Stimulated activated effector memory CD8-positive, alpha-beta T cell treated with anti-CD3 and anti-CD28 coated beads, Interleukin-12 subunit alpha, Interleukin-12 subunit beta, amount 100 ng/mL, for 72 hours (primary cell): ENCODE results near the gene KLHDC3.

Experiments
- ATAC-seq: fragments of 150-1000 bp; cut with Tn5 transposase; 2 replicates; pipeline ENCODE4 v1.10.0; 2021
- DNase-seq, 2 donors: peaks; one replicate each; pipeline ENCODE4 v3.0.0; 2021 to 2022; ENCODE audit warnings: low spot score in 2 of 2
- H3K27ac Mint-ChIP-seq: one replicate; pipeline ENCODE4 v1.8.0; 2022; ENCODE audit warnings: mild to moderate bottlenecking, mixed read lengths
- H3K36me3 Mint-ChIP-seq: one replicate; pipeline ENCODE4 v1.8.0; 2022; ENCODE audit warnings: mild to moderate bottlenecking, mixed read lengths
- H3K4me1 Mint-ChIP-seq: one replicate; pipeline ENCODE4 v1.8.0; 2022; ENCODE audit warnings: mixed read lengths
- H3K4me3 Mint-ChIP-seq: one replicate; pipeline ENCODE4 v1.8.0; 2022; ENCODE audit warnings: mild to moderate bottlenecking, mixed read lengths
- H3K9me3 Mint-ChIP-seq: one replicate; pipeline ENCODE4 v1.8.0; 2022; ENCODE audit warnings: mixed read lengths

The KLHDC3 gene

GRCh38 chr6:43013843-43014433 lies at the start of gene KLHDC3, which contains the start of gene MEA1:
KLHDC3 (plus strand) TSS chr6:43014249; CDS start chr6:43017193, 2,944 bp downstream.
MEA1 (minus strand) TSS chr6:43013946; CDS start chr6:43013813, 133 bp downstream.
- H3K27ac Mint-ChIP-seq = peak within 1 kb of the TSS; percentile 98
- H3K36me3 Mint-ChIP-seq = peaks cover 84% of the 10 kb centered on the region
- ATAC-seq (peak; percentile 94), DNase-seq (peak; percentile 84 to 98)
- peaks cover 62% of the 10 kb centered on the region for H3K4me1 Mint-ChIP-seq
- H3K4me3 Mint-ChIP-seq = peak within 1 kb of the TSS; percentile 99
- H3K9me3 Mint-ChIP-seq = no peaks in the 10 kb centered on the region

- peaks cover 37% of the 10 kb centered on the region for H3K36me3 Mint-ChIP-seq
- no peak overlapping the region for H3K27ac Mint-ChIP-seq
- H3K9me3 Mint-ChIP-seq = no peaks in the 10 kb centered on the region
- H3K4me3 Mint-ChIP-seq = no peak overlapping the region
- peaks cover 8% of the 10 kb centered on the region for H3K4me1 Mint-ChIP-seq
- ATAC-seq = no peak
- DNase-seq = no peak
Observed at GRCh38 chr6:42966571-42966970, 47.5 kb upstream of the KLHDC3 start.

- Mint-ChIP-seq H3K9me3 (no peaks in the 10 kb centered on the region), H3K4me1 (peaks cover 10% of the 10 kb centered on the region), H3K36me3 (peaks cover 40% of the 10 kb centered on the region)
Observed at GRCh38 chr6:42967228-42967627, 46.8 kb upstream of the KLHDC3 start.

GRCh38 chr6:42968126-42968701 lies 45.8 kb upstream of the KLHDC3 start:
- Mint-ChIP-seq H3K36me3 (peaks cover 42% of the 10 kb centered on the region), H3K27ac (no peak overlapping the region), H3K4me3 (no peak overlapping the region), H3K9me3 (no peaks in the 10 kb centered on the region), H3K4me1 (peaks cover 10% of the 10 kb centered on the region)
- no peak for DNase-seq
- ATAC-seq = no peak

More at GRCh38 chr6:42967228-42967627, 46.8 kb upstream of the KLHDC3 start:
- ATAC-seq (no peak), DNase-seq (no peak)
- H3K4me3 Mint-ChIP-seq = no peak overlapping the region
- H3K27ac Mint-ChIP-seq = no peak overlapping the region

GRCh38 chr6:42968783-42969182 lies 45.3 kb upstream of the KLHDC3 start:
- Mint-ChIP-seq H3K9me3 (no peaks in the 10 kb centered on the region), H3K4me3 (no peak overlapping the region), H3K4me1 (peaks cover 10% of the 10 kb centered on the region), H3K27ac (no peak overlapping the region), H3K36me3 (peaks cover 42% of the 10 kb centered on the region)
- no peak for DNase-seq
- ATAC-seq = no peak

- H3K36me3 Mint-ChIP-seq = peaks cover 38% of the 10 kb centered on the region
- DNase-seq (no peak), ATAC-seq (no peak)
- no peaks in the 10 kb centered on the region for H3K9me3 Mint-ChIP-seq
- H3K4me1 Mint-ChIP-seq = peaks cover 10% of the 10 kb centered on the region
- H3K4me3 Mint-ChIP-seq = no peak overlapping the region
- no peak overlapping the region for H3K27ac Mint-ChIP-seq
Observed at GRCh38 chr6:42969431-42969830, 44.6 kb upstream of the KLHDC3 start.

- Mint-ChIP-seq H3K9me3 (no peaks in the 10 kb centered on the region), H3K4me3 (no peak overlapping the region), H3K4me1 (peaks cover 12% of the 10 kb centered on the region), H3K36me3 (peaks cover 33% of the 10 kb centered on the region), H3K27ac (no peak overlapping the region)
- no peak for ATAC-seq
- no peak for DNase-seq
Observed at GRCh38 chr6:42969934-42970333, 44.1 kb upstream of the KLHDC3 start.

- H3K9me3 Mint-ChIP-seq = no peaks in the 10 kb centered on the region
- ATAC-seq (peak; percentile 68), DNase-seq (no peak)
- peaks cover 29% of the 10 kb centered on the region for H3K36me3 Mint-ChIP-seq
- H3K4me3 Mint-ChIP-seq = no peak overlapping the region
- H3K4me1 Mint-ChIP-seq = peaks cover 15% of the 10 kb centered on the region
- peak overlapping the region; percentile 75 for H3K27ac Mint-ChIP-seq
Observed at GRCh38 chr6:42970871-42971612, 43.0 kb upstream of the KLHDC3 start.

- no peak overlapping the region for H3K4me3 Mint-ChIP-seq
- DNase-seq = no peak
Observed at GRCh38 chr6:42971746-42972327, 42.2 kb upstream of the KLHDC3 start.

GRCh38 chr6:42973926-42974325 lies 40.1 kb upstream of the KLHDC3 start:
- H3K9me3 Mint-ChIP-seq = no peaks in the 10 kb centered on the region
- no peak overlapping the region for H3K4me3 Mint-ChIP-seq
- peaks cover 36% of the 10 kb centered on the region for H3K36me3 Mint-ChIP-seq
- peaks cover 34% of the 10 kb centered on the region for H3K4me1 Mint-ChIP-seq
- no peak for ATAC-seq
- DNase-seq = no peak
- H3K27ac Mint-ChIP-seq = no peak overlapping the region

More at GRCh38 chr6:42971746-42972327, 42.2 kb upstream of the KLHDC3 start:
- peaks cover 31% of the 10 kb centered on the region for H3K36me3 Mint-ChIP-seq
- peak overlapping the region; percentile 75 for H3K27ac Mint-ChIP-seq
- ATAC-seq = no peak
- no peaks in the 10 kb centered on the region for H3K9me3 Mint-ChIP-seq
- peaks cover 22% of the 10 kb centered on the region for H3K4me1 Mint-ChIP-seq

GRCh38 chr6:42974919-42975505 lies 39.0 kb upstream of the KLHDC3 start:
- ATAC-seq (no peak), DNase-seq (no peak)
- Mint-ChIP-seq H3K4me1 (peaks cover 44% of the 10 kb centered on the region), H3K27ac (peak overlapping the region; percentile 81), H3K36me3 (peaks cover 41% of the 10 kb centered on the region), H3K4me3 (no peak overlapping the region), H3K9me3 (no peaks in the 10 kb centered on the region)

- Mint-ChIP-seq H3K27ac (peak overlapping the region; percentile 97), H3K9me3 (no peaks in the 10 kb centered on the region), H3K4me3 (peak overlapping the region; percentile 93), H3K36me3 (peaks cover 36% of the 10 kb centered on the region), H3K4me1 (peaks cover 36% of the 10 kb centered on the region)
- DNase-seq (peak; percentile 15 to 69), ATAC-seq (peak; percentile 9)
Observed at GRCh38 chr6:42978487-42978838, 35.6 kb upstream of the KLHDC3 start.

GRCh38 chr6:42978839-42979522 lies 35.1 kb upstream of the KLHDC3 start, which contains the start of gene PEX6:
PEX6 (minus strand) TSS chr6:42979181; CDS start chr6:42979150, 31 bp downstream.
- peak within 1 kb of the TSS; percentile 97 for H3K27ac Mint-ChIP-seq
- H3K36me3 Mint-ChIP-seq = peaks cover 39% of the 10 kb centered on the region
- H3K4me1 Mint-ChIP-seq = peaks cover 41% of the 10 kb centered on the region
- no peaks in the 10 kb centered on the region for H3K9me3 Mint-ChIP-seq
- DNase-seq = peak; percentile 80 to 94
- H3K4me3 Mint-ChIP-seq = peak within 1 kb of the TSS; percentile 93
- ATAC-seq = peak; percentile 97

- ATAC-seq (peak; percentile 52), DNase-seq (no peak)
- H3K9me3 Mint-ChIP-seq = no peaks in the 10 kb centered on the region
- H3K27ac Mint-ChIP-seq = peak overlapping the region; percentile 97
- peaks cover 43% of the 10 kb centered on the region for H3K4me1 Mint-ChIP-seq
- H3K36me3 Mint-ChIP-seq = peaks cover 41% of the 10 kb centered on the region
- H3K4me3 Mint-ChIP-seq = peak overlapping the region; percentile 93
Observed at GRCh38 chr6:42979523-42980177, 34.4 kb upstream of the KLHDC3 start.
